Esophagus squamous epithelium (tissue), 4 donors: ENCODE results near the gene LRIT3.

Experiments
- CTCF ChIP-seq, 6 experiments: fragments of 450-650 bp in 4 of 6; fragments of 200-600 bp in 2 of 6; sonication (generic) in 2 of 6; IDR thresholded peaks; one replicate each; pipeline ENCODE4 v1.5.1; 2016 to 2019; ENCODE audit warnings: antibody characterized with exemption in 6 of 6, mild to moderate bottlenecking in 4 of 6, moderate library complexity in 4 of 6
- POLR2A ChIP-seq, 4 donors: fragments of 450-650 bp; IDR thresholded peaks; one replicate each; pipeline ENCODE4 v1.6.1; 2017; ENCODE audit warnings: antibody characterized with exemption in 4 of 4, mild to moderate bottlenecking in 4 of 4, moderate library complexity in 3 of 4

GRCh38 chr4:109913596-109914241 is 65.8 kb downstream of the LRIT3 start:
- no peak for TF ChIP-seq POLR2A (IDR thresholded peaks at IDR 0.05)
- TF ChIP-seq CTCF (IDR thresholded peaks at IDR 0.05): no peak
